ENCODE results near the gene SUN1.
"Not testable (repeated sequence)": the region's sequence is repeated elsewhere in the genome, so short reads cannot be mapped to it uniquely, and the experiment has no call there.

SUN1 gene

GRCh38 chr7:832167-832967, at the start of gene SUN1:
SUN1 (plus strand) TSS chr7:832476; CDS start chr7:832525, 49 bp downstream.
- peak; percentile 91 for DNase-seq

- no peak for DNase-seq
These were observed 49.4 kb upstream of the SUN1 start for GRCh38 chr7:782718-783449.

- no peak for DNase-seq
These were observed 48.5 kb upstream of the SUN1 start for GRCh38 chr7:783556-784490.

GRCh38 chr7:784971-785370, 47.3 kb upstream of the SUN1 start:
- DNase-seq: no peak

GRCh38 chr7:785416-785815, 46.9 kb upstream of the SUN1 start:
- no peak for DNase-seq

DNA sequence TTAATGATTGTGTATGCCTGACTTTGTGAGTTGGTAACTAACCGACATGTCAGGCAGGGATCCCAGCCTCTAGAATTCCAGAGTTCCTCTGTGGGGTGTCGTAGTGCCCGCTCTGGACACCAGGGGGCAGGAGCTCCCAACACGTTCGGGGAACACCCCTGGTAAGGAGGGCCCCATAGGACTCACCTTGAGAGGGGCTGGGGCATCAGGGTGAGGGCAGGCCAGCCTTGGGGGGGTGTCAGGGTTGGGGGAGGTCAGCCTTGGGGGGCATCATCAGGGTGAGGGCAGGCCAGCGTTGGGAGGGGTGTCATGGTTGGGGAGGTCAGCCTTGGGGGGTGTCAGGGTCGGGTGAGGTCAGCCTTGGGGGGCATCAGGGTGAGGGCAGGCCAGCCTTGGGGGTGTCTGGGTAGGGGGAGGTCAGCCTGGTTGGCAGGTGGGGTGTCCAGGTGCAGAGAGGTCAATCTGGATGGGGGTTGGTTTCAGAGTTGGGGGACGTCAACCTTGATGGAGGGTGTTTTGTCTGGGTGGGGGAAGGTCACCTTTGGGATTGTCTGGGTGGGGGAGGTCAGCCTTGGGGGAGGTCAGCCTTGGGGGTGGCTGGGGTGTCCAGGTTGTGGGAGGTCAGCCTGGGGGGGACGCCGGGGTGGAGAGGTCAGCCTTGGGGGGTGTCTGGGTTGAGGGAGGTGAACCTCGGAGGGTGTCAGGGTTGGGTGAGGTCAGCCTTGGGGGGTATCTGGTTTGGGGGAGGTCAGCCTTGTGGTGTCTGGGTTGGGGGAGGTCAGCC, 45.6 kb upstream of the SUN1 start:
- peak; percentile 57 for DNase-seq

DNA sequence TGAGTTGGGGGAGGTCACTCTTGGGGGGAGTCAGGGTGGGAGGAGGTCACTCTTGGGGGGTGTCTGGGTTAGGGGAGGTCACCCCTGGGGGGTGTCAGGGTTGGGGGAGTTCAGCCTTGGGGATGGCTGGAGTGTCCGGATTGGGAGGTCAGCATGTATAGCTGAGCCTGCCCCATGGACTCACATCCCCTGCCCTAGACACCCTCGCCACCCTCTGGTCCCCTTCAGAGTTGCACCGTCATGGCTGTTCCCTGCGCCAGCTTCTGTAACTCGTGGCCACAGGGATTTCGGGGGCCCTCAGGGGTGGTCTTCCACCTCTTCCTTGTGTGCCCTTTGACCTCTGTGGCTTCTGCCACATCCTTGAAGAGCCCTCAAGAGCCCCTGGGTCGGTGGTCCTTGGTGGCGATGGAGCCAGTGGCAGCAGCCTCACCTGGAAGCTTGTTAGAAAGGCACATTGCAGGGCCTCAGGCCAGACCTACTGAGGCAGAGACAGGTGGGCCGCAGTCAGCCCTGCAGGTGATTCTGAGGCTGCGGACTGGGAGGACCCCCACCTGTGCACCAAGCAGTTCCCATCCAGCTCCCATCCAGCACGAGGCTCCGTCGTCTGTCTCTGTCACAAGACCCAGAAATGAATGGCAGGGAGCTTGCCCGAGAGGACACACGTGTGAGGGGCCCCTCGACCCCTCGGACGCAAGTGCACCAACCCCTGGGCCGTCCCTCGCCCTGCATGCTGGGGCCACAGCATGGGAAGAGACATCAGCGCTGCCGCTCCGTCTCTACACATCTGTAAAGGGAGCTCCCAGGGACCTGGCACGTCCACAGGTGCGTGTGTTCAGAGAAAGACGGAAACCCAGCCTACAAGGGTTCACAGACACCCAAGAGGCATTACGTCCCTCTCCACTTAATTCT, 44.7 kb upstream of the SUN1 start:
- DNase-seq: no peak

DNA sequence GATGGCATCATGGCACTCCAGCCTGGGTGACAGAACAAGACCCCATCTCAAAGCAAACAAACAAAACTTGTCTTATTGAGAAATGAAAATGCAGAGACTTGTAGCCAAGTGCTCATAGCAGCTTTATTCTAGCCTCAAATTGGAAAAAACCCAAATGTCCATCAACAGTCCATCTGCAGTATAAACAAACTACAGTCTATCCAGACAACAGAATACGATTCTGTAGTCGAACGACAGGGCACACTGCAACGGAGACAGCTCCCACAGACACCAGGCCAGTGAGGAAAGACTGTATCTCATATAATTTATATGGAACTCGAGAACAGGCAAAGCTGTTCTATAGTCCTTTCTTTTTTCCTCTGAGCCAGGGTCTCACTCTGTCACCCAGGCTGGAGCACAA, 40.8 kb upstream of the SUN1 start:
- no peak for DNase-seq

DNA sequence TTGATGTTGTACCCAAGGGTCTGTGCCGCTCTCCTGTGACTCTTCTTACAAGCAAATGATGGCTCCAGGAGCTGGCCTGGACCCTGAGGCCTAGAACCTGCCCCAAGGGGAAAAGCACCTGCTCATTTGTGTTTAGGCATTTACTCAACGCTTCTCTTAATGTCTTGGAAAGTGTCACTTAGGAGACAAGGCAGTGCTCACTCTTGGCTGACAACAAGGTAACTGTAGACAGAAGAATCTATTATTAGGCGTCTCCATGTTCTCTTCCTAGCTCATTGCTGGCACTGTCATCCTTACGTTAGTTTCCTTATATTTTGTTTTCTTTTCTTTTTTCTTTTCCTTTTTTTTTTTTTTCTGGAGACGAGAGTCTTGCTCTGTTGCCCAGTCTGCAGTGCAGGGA, 38.1 kb upstream of the SUN1 start:
- no peak for DNase-seq

DNA sequence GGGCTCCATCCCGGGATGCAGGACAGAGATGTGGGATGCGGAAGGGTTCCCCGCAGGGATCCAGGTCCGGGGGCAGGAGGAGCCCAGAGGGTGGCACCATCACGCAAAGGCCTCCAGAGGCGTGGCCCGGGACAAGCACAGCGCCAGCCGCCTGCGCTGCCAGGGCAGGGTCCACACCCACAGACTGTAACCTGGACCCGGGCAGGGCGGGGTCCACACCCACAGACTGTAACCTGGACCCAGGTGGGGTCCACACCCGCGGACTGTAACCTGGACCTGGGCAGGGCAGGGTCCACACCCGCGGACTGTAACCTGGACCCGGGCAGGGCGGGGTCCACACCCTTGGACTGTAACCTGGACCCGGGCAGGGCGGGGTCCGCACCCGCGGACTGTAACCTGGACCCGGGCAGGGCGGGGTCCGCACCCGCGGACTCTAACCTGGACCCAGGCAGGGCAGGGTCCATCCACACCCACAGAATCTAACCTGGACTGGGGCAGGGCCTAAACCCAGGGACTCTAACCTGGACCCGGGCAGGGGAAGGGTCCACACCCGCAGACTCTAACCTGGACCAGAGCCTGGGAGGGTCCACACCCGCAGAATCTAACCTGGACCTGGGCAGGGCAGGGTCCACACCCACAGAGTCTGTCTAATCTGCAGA, 37.5 kb upstream of the SUN1 start:
- no peak for DNase-seq

GRCh38 chr7:796434-797169, 35.7 kb upstream of the SUN1 start:
- DNase-seq: not testable (repeated sequence)

DNA sequence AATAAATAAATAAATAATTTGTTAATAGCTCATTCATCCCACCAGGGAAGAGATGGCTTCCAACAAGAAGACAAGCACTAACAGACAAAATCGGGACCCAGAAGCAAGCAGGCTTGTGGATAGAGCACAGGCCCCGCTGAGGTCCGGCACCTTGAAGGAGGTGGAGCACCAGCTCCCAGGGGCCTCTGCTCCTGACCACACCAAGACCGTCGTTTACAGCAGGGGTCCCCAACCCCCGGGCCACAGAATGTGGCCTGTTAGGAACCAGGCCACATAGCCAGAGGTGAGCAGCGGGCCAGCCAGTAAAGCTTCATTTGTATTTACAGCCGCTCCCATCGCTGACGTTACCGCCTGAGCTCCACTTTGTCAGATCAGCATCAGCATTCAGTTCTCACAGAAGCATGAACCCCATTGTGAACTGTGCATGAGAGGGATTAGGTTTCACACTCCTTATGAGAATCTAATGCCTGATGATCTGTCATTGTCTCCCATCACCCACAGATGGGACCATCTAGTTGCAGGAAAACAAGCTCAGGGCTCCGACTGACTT, 33.3 kb upstream of the SUN1 start:
- no peak for DNase-seq

DNA sequence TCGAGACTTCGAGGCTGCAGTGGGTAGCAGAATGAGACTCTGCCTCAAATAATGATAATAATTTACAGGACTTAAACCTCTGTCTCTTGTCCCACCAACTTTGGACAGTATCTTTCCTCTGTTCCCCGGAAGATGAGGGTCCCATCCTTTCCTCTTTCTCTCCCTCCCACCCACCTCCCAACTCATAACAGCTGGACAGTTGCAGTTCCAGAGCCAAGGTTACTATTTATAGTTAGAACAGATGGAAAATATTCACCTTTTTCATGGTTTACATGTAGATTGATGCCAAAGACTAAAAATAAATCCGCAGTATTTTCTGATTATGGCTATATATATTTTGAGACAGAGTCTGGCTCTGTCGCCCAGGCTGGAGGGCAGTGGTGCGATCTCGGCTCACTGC, 31.6 kb upstream of the SUN1 start:
- DNase-seq: no peak

DNA sequence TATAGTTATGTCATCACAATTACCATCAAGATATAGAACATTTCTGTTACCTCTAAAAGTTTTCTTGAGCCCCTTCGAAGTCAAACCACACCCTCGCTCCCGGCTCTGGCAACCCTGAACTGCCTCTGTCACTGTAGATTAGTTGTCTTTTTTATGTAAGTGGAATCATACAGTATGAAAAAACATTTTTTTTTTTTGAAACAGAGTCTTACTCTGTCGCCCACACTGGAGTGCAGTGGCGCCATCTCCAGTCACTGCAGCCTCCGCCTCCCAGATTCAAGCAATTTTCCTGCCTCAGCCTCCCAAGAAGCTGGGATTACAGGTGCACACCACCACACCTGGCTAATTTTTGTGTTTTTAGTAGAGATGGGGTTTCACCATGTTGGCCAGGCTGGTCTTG, 30.9 kb upstream of the SUN1 start:
- DNase-seq: not testable (repeated sequence)

DNA sequence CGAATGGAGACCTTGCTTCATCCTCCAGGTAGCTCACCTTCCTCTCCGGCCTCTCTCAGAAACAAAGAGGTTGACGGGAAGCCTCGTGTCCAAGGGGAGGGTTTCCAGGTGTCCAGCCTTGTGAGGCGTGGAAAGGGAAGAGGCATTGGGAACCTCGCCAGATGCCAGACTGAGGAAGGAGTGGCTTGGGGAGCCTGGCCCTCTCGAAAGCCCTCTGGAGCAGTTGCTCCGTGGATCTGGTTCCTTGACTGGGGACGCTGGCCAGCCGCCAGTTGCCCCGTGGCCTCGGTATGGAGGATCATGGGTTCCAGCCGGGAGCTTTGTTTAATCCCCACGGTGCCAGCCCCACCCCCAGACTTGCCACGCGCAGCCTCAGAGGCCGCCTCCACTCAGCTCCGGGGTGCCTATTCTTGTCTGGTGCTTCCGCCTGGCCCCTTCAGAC, 30.3 kb upstream of the SUN1 start:
- no peak for DNase-seq

GRCh38 chr7:802500-803242, 29.6 kb upstream of the SUN1 start:
- DNase-seq: no peak

DNA sequence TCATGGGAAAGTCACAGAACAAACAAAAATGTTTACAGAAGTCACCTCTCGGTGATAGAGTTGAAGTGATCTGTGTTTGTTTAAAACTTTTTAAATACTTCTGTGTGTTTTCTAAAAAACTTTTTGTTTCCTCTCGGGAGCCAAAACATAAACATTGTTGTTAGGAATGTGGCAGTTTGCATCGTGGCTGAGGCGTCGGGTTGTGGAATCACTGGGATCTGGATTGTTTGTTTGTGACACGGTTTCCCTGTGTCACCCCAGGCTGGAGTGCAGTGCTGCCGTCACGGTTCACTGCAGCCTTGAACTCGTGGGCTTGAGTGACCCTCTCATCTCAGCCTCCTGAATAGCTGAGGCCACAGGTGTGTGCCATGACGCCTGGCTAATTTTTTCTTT, 29.0 kb upstream of the SUN1 start:
- no peak for DNase-seq

GRCh38 chr7:803796-804195, 28.5 kb upstream of the SUN1 start:
- not testable (repeated sequence) for DNase-seq

- no peak for DNase-seq
These were observed 27.0 kb upstream of the SUN1 start for GRCh38 chr7:805261-805660.

Measured in CD4-positive, alpha-beta T cell treated with Interleukin-4 for 4 hours (primary cell).